GM21360 (cell line): Measurements from ENCODE around the gene CCDC13.

Experiments used
- ATAC-seq: cut with Tn5 transposase; IDR thresholded peaks from one replicate; pipeline ENCODE4 v1.9.1; 2021; ENCODE audit warnings: mild to moderate bottlenecking, moderate library complexity; ENCODE audit not compliant: unreplicated experiment

Gene CCDC13

DNA sequence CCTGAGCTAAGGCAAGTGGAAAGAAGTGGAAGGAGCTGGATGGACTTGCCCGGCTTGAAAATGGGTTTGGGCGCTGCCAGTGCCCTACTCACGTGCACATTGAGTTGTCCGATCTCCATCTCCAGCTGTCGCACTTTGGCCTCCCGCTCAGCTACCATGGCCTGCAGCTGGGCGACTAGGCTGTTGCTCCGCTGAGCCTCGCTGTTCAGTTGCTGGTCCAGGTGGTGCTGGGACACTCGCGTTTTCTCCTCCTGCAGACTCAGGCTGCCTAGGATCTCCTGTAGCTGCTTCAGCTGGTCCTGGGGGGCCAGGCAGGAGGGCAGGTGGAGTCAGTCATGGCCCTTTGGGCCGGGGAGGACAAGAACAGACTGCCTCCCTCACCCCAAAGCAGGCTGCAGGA lies 37.4 kb downstream of the CCDC13 start:
- no peak for ATAC-seq

DNA sequence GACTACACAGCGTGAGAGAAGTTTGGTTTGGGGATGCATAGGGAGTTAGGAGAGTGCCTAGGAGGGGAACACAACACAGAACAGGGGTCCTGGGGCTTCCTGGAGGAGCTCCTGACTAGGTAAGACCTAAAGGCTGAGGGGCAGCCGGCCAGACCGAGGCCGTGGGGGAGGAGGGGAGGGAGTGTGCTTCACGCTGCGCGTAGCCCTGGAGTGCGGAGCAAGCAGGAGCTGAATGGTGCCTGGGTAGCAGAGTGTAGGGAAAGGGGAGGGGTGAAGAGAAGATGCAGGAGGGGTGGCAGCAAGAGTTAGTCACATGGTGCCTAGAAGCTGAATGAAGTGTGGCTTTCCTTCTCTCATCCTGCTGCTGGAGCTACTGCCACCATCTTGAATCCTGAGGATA lies 38.0 kb downstream of the CCDC13 start:
- ATAC-seq, result no peak

DNA sequence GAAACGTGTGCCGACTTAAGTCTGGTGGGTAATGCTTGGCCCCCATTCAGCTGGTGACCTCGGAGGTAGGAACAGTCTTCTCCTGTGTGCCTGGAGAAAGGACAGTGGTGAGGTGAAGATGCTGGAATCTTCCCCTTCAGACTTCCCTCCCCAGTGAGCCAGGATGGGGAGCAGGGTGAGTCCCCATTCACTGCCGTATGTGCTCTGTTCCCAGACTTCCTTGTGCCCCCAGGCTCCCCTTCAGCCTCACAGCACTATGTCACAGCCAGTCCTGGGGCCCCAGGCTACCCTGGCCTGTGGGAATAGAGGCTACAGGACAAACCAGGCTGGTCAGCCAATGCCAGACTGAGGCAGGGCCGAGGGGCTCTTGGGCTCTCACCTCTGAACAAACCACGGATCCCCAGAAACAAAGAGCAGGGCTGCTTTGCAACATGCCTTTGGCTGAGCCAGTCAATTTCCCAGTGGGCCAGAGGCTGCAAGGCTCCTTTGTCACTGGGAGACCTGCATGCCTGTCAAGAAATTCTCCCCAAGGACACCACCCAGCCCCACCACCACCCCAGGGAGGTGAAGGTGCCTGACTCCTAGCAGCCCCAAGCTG lies 38.7 kb downstream of the CCDC13 start:
- no peak for ATAC-seq

GRCh38 chr3:42733501-42734262 lies 39.4 kb downstream of the CCDC13 start:
- no peak for ATAC-seq

DNA sequence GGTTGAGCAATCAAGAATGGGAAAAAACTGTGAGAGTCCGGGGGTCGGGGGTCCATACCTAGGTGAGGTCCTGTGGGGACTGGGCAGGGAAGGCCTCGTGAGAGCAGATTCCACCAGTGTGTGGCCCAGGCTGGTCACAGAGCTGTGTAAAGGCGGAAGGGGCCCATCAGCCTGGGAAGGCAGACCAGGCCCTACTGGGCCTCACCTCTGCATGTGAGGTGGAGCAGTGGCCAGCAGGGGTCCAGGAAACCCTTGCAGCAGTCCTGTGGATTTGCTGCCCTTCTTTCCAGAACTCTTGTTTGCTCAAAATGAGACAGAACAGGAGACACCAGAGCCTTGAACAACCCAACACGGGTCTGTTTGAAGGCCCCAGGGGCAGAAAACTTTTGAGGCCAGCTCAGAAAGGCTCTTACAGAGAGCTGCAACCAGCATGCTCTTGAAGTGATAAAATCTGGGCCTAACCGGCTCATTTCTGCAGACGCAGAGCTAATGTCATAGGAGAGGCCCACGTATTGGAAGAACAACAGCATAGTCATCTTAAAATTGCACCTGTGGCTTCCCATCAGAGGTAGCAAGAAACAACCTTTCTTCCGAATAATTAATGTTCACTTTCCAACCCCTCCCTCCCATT lies 40.1 kb downstream of the CCDC13 start:
- ATAC-seq, result no peak

DNA sequence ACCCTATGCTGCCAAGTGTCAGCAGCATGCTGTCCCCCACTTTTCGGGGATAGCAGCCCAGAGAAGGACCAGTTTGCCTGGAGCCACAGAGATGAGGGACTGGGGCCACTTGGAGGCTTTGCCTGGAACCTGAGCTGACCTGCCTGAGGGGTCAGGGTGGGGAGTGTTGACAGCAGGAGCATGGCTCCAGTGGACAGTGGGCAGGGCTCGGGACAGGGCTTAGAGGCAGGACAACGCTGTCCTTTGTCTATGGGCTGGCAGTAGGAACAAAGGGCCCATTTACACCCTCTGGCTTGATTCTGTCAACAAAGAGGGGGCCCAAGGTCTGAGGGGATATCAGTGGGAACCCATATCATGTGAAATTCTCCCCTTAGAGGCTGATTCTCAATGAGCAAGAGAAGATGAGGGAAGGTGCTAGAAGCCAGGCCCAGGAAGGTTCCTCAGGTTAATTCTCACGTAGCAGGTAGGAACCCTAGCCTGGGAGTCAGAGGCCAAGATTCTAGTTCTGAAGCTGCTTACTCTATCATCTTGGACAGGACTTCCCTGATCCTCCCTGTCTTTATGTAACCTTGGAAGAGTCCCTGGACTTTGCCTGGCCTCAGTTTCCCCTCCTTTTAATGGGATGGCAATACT lies 40.7 kb downstream of the CCDC13 start:
- ATAC-seq, result no peak

- ATAC-seq, result no peak
Observed at GRCh38 chr3:42731476-42732195, 41.4 kb downstream of the CCDC13 start.

GRCh38 chr3:42730706-42731420 lies 42.2 kb downstream of the CCDC13 start:
- no peak for ATAC-seq

DNA sequence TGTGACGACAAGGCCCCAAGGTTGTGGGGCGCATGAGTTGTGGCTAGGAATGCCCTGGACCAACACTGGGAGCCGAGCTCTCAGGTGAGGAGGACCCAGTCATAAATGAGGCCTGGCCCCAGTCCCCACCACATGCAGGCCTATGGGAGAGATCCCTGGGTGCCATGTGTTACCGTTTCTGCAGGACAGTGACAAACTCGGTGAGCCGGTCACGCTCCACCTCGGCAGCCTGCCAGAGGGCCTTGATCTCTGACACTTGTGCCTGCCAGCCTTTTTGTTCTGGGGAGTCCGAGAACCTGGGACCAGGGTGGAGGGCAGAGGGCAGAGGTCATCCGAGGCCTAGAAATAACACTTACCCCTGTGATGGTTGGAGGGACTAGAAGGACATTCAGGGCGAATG lies 42.8 kb downstream of the CCDC13 start:
- ATAC-seq, result no peak

- ATAC-seq, result no peak
Observed at GRCh38 chr3:42729404-42730145, 43.5 kb downstream of the CCDC13 start.

DNA sequence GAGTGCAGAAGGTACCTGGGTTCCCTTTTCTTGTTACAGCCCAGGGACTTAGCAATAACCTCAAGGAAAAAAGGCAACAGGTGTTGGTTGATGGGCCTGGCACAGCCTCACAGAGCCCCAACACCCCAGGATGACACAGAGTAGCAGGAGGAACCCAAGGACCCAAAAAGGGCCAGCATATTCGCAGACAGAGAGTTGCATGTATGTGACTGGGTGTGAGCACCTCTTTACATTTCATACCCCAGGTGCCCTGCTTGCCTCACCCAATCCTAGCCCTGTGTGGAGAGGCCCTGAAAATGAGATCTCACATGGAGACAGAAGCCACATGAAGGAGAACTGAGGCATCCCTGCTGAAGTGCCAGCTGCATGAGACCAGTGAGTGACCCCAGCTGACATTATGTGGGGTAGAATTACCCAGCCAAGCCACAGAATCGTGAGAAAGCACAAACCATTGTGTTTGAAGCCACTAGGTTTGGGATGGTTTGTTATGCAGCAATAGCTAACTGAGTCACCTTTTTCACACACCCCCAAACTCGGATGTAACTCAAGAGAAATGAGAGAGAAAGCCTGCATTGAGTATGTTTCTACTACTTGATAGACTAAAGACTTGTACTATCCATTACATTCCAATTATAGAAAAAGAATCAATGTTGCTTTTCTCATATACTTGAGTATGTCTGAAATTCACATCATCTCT lies 44.2 kb downstream of the CCDC13 start:
- ATAC-seq, result no peak

DNA sequence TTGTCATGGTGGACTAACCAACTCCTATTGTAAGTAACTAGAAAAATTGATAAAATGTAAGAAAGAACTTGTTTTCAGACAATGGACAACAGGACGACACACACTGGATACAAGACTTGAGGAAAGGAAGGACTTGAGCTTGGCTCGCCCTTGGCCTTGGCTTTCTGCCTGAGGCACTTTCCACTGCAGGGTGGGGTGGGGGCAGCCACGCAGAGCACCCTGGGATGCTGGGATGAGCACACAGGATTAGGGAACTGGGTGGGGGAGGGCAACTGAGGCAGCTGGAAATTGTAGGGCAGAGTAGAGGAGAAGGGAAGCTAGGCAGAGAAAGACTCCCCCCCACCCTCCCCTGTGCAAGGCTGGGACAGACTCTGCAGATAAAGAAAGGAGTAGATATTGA lies 45.0 kb downstream of the CCDC13 start:
- no peak for ATAC-seq

GRCh38 chr3:42725454-42725853 lies 47.6 kb downstream of the CCDC13 start:
- no peak for ATAC-seq

DNA sequence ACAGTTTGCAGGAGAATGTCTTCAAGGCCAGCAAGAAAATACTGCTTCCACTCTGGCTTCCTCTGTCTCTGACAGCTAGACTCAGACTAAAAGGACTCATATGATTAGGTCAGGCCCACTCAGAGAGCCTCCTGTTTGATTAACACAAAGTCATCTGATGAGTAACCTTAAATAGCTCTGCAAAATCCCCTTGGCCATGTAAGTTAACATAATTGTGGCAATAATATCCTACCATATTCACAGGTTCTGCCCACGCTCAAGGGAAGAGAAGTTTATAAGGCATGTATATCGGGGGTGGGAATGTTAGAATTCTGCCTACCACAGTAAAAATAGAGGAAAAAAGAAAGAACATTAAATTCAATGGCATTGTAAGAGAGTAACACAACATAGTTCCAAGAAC lies 49.8 kb downstream of the CCDC13 start:
- no peak for ATAC-seq
